PFSK-1 (cell line): ENCODE results near the gene SGCA.

Experiments
- FOXP2 ChIP-seq: optimal IDR thresholded peaks from 2 replicates; pipeline ENCODE3; 2011; ENCODE audit warnings: borderline replicate concordance, control low read depth, inconsistent platforms; ENCODE audit not compliant: insufficient read depth; ENCODE audit errors: extremely low read length, extremely low read depth
- POLR2AphosphoS5 ChIP-seq: IDR thresholded peaks from 2 replicates; pipeline ENCODE4 v1.6.1; 2012; ENCODE audit warnings: low read depth, mild to moderate bottlenecking, control low read depth, low read length, moderate library complexity
- REST ChIP-seq, 2 experiments: IDR thresholded peaks; 2 replicates each; pipeline versions ENCODE4 v1.6.1 to v1.8.0; 2011 to 2012; ENCODE audit warnings: low read depth in 2 of 2, low read length in 2 of 2, control low read depth in 1 of 2, inconsistent platforms in 1 of 2, mild to moderate bottlenecking in 1 of 2, moderate library complexity in 1 of 2; ENCODE audit not compliant: insufficient read depth in 1 of 2
- SIN3A ChIP-seq: IDR thresholded peaks from 2 replicates; pipeline ENCODE4 v1.6.1; 2012; ENCODE audit warnings: mild to moderate bottlenecking, low read length, moderate library complexity, borderline replicate concordance; ENCODE audit not compliant: insufficient read depth
- TAF1 ChIP-seq: IDR thresholded peaks from 2 replicates; pipeline ENCODE4 v1.6.1; 2012; ENCODE audit warnings: low read length, control low read depth, borderline replicate concordance; ENCODE audit not compliant: insufficient read depth

Gene SGCA

DNA sequence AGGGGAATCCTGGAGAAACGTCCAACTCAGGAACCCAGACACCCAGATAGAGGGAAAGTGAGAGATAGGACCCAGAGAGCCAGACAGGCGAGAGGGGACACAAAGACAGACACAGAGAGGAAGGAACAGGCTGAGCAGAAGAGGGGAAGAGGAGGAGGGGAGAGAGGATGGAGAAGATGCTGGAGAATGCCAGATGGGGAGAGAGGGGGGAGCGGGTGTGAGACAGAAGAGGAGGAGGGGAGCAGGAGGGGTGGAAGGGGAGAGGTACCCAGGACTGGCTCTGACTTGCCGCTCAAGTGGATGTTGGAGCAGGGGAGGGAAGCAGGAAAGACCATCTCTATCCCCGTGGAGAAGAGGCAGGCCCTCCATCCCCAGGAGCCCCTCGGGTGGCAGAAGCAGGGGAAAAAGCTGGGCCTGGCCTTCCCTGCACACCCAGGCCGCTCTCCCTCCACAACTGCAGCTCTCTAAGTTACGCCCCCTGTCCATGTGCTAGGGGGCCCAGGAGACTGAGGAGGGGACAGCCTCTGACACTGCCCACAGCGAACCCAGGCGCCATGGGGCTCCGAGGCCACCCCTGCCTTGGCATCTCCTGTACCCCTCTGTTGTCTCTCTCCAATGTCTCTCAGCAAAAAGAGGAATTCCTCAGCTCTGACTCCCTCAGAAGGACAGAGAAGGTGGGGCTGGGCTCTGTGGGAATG lies 20.1 kb upstream of the SGCA start:
- TF ChIP-seq TAF1, result no peak
- no peak for TF ChIP-seq FOXP2
- no peak for TF ChIP-seq SIN3A
- TF ChIP-seq POLR2AphosphoS5, result no peak
- TF ChIP-seq REST (IDR thresholded peaks at IDR 0.05; ENCODE audit: insufficient read depth in 1 of 2, low read depth in 2 of 2, low read length in 2 of 2), result no peak

GRCh38 chr17:50146230-50146926 lies 19.4 kb upstream of the SGCA start:
- no peak for TF ChIP-seq SIN3A
- no peak for TF ChIP-seq POLR2AphosphoS5
- TF ChIP-seq TAF1, result no peak

GRCh38 chr17:50146927-50147665 lies 18.7 kb upstream of the SGCA start:
- TF ChIP-seq POLR2AphosphoS5 (no peak), TAF1 (no peak), SIN3A (no peak), REST (IDR thresholded peaks at IDR 0.05; ENCODE audit: insufficient read depth in 1 of 2, low read depth in 2 of 2, low read length in 2 of 2) (no peak), FOXP2 (no peak)

- no peak for TF ChIP-seq POLR2AphosphoS5
- TF ChIP-seq REST (IDR thresholded peaks at IDR 0.05; ENCODE audit: insufficient read depth in 1 of 2, low read depth in 2 of 2, low read length in 2 of 2), result no peak
- no peak for TF ChIP-seq FOXP2
- no peak for TF ChIP-seq TAF1
- no peak for TF ChIP-seq SIN3A
Measured at GRCh38 chr17:50147841-50148225, 18.0 kb upstream of the SGCA start.

DNA sequence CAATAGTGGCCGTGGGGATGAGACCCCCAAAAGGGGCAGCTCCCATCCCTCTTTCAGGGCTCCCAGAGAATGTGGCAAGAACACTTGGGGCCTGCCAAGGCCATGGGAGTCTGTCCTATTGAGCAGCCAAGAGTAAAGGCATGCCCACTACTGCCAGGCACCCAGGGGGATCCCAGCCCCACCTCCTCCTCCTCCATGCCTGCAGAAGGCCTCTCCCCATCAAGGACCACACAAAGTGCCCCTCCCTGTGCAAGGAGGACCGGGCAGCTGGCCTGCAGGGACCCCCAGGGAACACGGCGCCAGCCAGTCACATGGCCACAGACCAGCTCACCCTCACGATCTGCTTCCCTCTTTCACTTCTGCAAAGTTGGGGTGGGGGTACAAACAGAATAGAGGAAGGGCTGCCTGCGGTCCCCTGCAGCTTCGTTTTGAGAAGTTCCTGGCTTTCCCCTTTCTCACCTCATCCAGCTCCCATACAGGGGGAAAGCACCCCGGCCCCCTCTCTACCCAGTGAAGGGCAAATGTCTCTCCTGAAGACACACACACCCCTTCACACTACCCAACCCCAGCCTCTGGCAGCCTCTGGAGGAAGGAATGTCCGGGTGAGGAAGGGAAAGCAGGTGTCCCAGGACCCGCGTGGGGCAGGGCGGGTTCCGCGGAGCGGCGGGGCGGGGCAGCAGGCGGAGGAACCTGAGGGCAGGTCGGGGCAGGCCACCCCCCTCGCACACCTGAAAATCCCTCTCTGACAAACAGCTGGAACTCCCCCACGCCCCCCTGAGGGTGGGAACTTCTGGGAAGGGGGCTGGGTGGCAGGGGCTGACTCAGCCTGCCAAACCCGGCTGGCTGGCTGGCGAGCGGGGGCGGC lies 17.3 kb upstream of the SGCA start:
- peak; percentile 97; the same call in 1 of the 2 replicates for TF ChIP-seq SIN3A
- no peak for TF ChIP-seq TAF1
- TF ChIP-seq POLR2AphosphoS5, result peak; percentile 43; the same call in 1 of the 2 replicates
